SIG-M5 (cell line): ENCODE results near the gene HMBS.

Source experiments
- DNase-seq: peaks from one replicate; lab custom pipeline; 2025; lab: John Stamatoyannopoulos, UW

The HMBS gene

GRCh38 chr11:119067371-119068222 is 17.1 kb upstream of the HMBS start, which contains the start of gene VPS11:
Gene VPS11 (plus strand): TSS chr11:119067818. CDS start chr11:119067824, 6 bp downstream.
- DNase-seq = peak; percentile 82

- no peak for DNase-seq
These were observed 6.8 kb upstream of the HMBS start for GRCh38 chr11:119077839-119078238.

- no peak for DNase-seq
These were observed 5.8 kb upstream of the HMBS start for GRCh38 chr11:119078675-119079420.

GRCh38 chr11:119081682-119082260 is 2.9 kb upstream of the HMBS start:
- no peak for DNase-seq

- no peak for DNase-seq
These were observed 761 bp downstream of the HMBS start for GRCh38 chr11:119085437-119085847.

- no peak for DNase-seq
These were observed 2.4 kb downstream of the HMBS start for GRCh38 chr11:119087123-119087522.

- no peak for DNase-seq
These were observed 3.1 kb downstream of the HMBS start for GRCh38 chr11:119087747-119088241.

GRCh38 chr11:119088406-119088805 is 3.7 kb downstream of the HMBS start:
- no peak for DNase-seq

- no peak for DNase-seq
These were observed 4.6 kb downstream of the HMBS start for GRCh38 chr11:119089319-119089718.

- DNase-seq = no peak
These were observed 6.5 kb downstream of the HMBS start for GRCh38 chr11:119091178-119091577.

- DNase-seq = no peak
These were observed 7.5 kb downstream of the HMBS start for GRCh38 chr11:119091966-119092879.

GRCh38 chr11:119092880-119093842 is 8.5 kb downstream of the HMBS start:
- DNase-seq = no peak

GRCh38 chr11:119093942-119094815 is 9.5 kb downstream of the HMBS start:
- DNase-seq = no peak

GRCh38 chr11:119094816-119095065 is 10.1 kb downstream of the HMBS start:
- no peak for DNase-seq

- DNase-seq = peak; percentile 89
These were observed 10.6 kb downstream of the HMBS start for GRCh38 chr11:119095066-119095880.

- DNase-seq = no peak
These were observed 15.0 kb downstream of the HMBS start for GRCh38 chr11:119099711-119100110.

- DNase-seq = no peak
These were observed 15.7 kb downstream of the HMBS start for GRCh38 chr11:119100246-119100970.
